ENCODE results near the gene IL18BP. TPM values are rescaled to one million over a fixed set of nuclear protein-coding genes. Genes with fewer than 3 reads are reported as not detected.
A peak's percentile ranks its signal among the peaks of the same experiment; 100 is the strongest.

IL18BP gene
- total RNA-seq, 2 donors from 2014 or later = 3.1 to 9.6 TPM

- intact Hi-C loops (cut with DNase I) = no loop called here
- peaks cover 24% of the 10 kb centered on the region for H3K4me1 ChIP-seq
- DNase-seq = no peak
- no peak overlapping the region for H3K27ac ChIP-seq
- H3K27me3 ChIP-seq = no peaks in the 10 kb centered on the region
- no peak overlapping the region for H3K4me3 ChIP-seq
- TF ChIP-seq CTCF (IDR thresholded peaks at IDR 0.05) (no peak), POLR2A (IDR thresholded peaks at IDR 0.05) (no peak)
- WGBS, 2 donors = 21 to 33% methylated on average over 1 of the region's 1 CpG
- ATAC-seq = no peak
- H3K36me3 ChIP-seq (replicated peaks in 1 of 2; ENCODE audit: insufficient read depth in 1 of 2, low read depth in 2 of 2) = peaks cover 0 to 13% of the 10 kb centered on the region in 2 donors
- no peaks in the 10 kb centered on the region for H3K9me3 ChIP-seq
Measured at GRCh38 chr11:72030472-72031045, 31.9 kb downstream of the IL18BP start.

GRCh38 chr11:72036687-72037086 is 38.0 kb downstream of the IL18BP start:
- Histone ChIP-seq H3K27me3 (no peaks in the 10 kb centered on the region), H3K27ac (peak overlapping the region in 2 of 4 donors; percentile 20 to 27), H3K9me3 (no peaks in the 10 kb centered on the region), H3K4me1 (peaks cover 42% of the 10 kb centered on the region), H3K36me3 (replicated peaks in 1 of 2; ENCODE audit: insufficient read depth in 1 of 2, low read depth in 2 of 2) (peaks cover 0 to 10% of the 10 kb centered on the region in 2 donors), H3K4me3 (no peak overlapping the region)
- ATAC-seq = no peak
- WGBS, 2 donors = 53 to 56% methylated on average over 3 of the region's 3 CpGs
- TF ChIP-seq CTCF (IDR thresholded peaks at IDR 0.05) = no peak
- TF ChIP-seq POLR2A (IDR thresholded peaks at IDR 0.05) = no peak
- intact Hi-C loops (cut with DNase I) = no loop called here
- DNase-seq = no peak

- peak overlapping the region in 3 of 4 donors; percentile 91 to 95 (median 95) for H3K27ac ChIP-seq
- DNase-seq (no peak), ATAC-seq (no peak)
- no peak overlapping the region for H3K4me3 ChIP-seq
- intact Hi-C loops (cut with DNase I) = no loop called here
- H3K9me3 ChIP-seq = no peaks in the 10 kb centered on the region
- peaks cover 53% of the 10 kb centered on the region for H3K4me1 ChIP-seq
- WGBS, 2 donors = 56 to 60% methylated on average over 4 of the region's 4 CpGs
- peaks cover 0 to 8% of the 10 kb centered on the region in 2 donors for H3K36me3 ChIP-seq (replicated peaks in 1 of 2; ENCODE audit: insufficient read depth in 1 of 2, low read depth in 2 of 2)
- H3K27me3 ChIP-seq = no peaks in the 10 kb centered on the region
- TF ChIP-seq CTCF (IDR thresholded peaks at IDR 0.05) (no peak), POLR2A (IDR thresholded peaks at IDR 0.05) (no peak)
Measured at GRCh38 chr11:72037554-72038311, 39.0 kb downstream of the IL18BP start.

DNA sequence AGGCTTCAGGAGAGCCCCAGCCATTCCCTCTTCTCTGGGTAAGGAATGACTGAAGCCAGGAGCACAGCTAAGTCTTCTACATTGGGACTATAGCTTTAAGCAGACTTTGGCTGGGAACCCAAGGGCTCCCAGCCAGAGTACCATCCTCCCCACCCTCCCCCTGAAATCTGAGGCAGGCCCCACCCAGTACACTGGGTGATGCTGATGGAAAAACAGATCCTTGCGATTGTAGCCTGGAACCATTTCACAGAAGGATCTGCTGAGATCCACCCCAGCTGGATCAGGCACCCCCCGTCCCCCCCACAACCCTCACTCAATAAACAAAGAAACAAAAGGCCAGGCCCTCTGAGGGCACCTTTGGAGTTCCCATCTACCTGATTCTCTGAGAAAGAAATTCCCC is 39.8 kb downstream of the IL18BP start:
- 11% methylated on average over 2 of the region's 2 CpGs; no CpG with 5 or more reads in 1 of the 2 donors for WGBS, 2 donors

More for the DNA sequence above, 39.8 kb downstream of the IL18BP start:
- H3K36me3 ChIP-seq (replicated peaks in 1 of 2; ENCODE audit: insufficient read depth in 1 of 2, low read depth in 2 of 2) = peaks cover 0 to 5% of the 10 kb centered on the region in 2 donors
- H3K4me3 ChIP-seq = no peak overlapping the region
- peaks cover 55% of the 10 kb centered on the region for H3K4me1 ChIP-seq
- H3K9me3 ChIP-seq = no peaks in the 10 kb centered on the region
- peak; percentile 23 to 43 (median 40) for DNase-seq
- intact Hi-C loops (cut with DNase I) = no loop called here
- H3K27me3 ChIP-seq = no peaks in the 10 kb centered on the region
- no peak for TF ChIP-seq CTCF (IDR thresholded peaks at IDR 0.05)
- no peak for TF ChIP-seq POLR2A (IDR thresholded peaks at IDR 0.05)
- peak overlapping the region; percentile 91 to 98 (median 95) for H3K27ac ChIP-seq
- no peak for ATAC-seq
